ENCODE measurements around the gene CCDC87.

DNA sequence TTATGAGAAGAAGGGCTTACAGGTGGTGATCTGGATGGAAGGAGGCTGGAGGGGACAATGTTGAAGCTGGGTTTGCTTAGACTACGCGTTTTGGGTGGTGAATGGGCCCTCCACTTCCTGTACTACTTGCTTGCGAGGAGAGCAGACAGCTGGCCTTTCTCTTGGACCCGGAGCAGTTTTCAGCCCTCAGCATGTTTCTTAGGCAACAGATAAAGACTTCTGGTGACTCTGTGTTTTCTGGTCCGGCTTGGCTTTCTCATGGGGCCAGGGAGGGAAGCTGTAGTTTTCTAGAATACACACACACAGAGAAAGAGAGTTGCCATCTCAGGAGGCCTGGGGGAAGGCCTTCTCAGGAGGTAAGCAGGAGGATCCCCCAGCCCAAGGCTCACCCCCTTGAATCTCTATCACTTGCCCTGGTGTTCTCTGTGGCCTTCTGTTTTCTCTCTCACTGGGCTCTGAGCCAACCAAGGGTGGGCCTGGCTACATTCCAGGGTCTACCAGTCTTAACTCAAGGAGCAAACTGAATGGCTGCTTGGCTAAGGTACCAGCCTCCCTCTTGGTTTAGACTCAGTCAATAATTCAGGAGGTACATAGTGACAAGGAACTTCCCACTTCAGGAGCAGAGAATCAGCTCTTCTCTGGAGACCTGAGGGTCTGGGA is 2.5 kb upstream of the CCDC87 start:
- TF ChIP-seq CTCF (IDR thresholded peaks at IDR 0.05; ENCODE audit: low read depth, low read length, missing input control) (no peak), YY1 (IDR thresholded peaks at IDR 0.05) (no peak), SP1 (IDR thresholded peaks at IDR 0.05) (no peak), JUND (IDR thresholded peaks at IDR 0.05) (no peak), TAF1 (conservative IDR thresholded peaks at IDR 0.05) (no peak), RAD21 (IDR thresholded peaks at IDR 0.05) (no peak), FOXA1 (IDR thresholded peaks at IDR 0.05) (no peak), RXRA (IDR thresholded peaks at IDR 0.05) (no peak), EGR1 (IDR thresholded peaks at IDR 0.05; ENCODE audit: low read depth in 2 of 2) (no peak), HNF4G (IDR thresholded peaks at IDR 0.05) (no peak)
- TF ChIP-seq, protein P1, sequence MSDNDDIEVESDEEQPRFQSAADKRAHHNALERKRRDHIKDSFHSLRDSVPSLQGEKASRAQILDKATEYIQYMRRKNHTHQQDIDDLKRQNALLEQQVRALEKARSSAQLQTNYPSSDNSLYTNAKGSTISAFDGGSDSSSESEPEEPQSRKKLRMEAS (IDR thresholded peaks at IDR 0.05): no peak
- TF ChIP-seq, protein P2, sequence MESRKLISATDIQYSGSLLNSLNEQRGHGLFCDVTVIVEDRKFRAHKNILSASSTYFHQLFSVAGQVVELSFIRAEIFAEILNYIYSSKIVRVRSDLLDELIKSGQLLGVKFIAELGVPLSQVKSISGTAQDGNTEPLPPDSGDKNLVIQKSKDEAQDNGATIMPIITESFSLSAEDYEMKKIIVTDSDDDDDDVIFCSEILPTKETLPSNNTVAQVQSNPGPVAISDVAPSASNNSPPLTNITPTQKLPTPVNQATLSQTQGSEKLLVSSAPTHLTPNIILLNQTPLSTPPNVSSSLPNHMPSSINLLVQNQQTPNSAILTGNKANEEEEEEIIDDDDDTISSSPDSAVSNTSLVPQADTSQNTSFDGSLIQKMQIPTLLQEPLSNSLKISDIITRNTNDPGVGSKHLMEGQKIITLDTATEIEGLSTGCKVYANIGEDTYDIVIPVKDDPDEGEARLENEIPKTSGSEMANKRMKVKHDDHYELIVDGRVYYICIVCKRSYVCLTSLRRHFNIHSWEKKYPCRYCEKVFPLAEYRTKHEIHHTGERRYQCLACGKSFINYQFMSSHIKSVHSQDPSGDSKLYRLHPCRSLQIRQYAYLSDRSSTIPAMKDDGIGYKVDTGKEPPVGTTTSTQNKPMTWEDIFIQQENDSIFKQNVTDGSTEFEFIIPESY (IDR thresholded peaks at IDR 0.05): no peak
- TF ChIP-seq, protein P3, sequence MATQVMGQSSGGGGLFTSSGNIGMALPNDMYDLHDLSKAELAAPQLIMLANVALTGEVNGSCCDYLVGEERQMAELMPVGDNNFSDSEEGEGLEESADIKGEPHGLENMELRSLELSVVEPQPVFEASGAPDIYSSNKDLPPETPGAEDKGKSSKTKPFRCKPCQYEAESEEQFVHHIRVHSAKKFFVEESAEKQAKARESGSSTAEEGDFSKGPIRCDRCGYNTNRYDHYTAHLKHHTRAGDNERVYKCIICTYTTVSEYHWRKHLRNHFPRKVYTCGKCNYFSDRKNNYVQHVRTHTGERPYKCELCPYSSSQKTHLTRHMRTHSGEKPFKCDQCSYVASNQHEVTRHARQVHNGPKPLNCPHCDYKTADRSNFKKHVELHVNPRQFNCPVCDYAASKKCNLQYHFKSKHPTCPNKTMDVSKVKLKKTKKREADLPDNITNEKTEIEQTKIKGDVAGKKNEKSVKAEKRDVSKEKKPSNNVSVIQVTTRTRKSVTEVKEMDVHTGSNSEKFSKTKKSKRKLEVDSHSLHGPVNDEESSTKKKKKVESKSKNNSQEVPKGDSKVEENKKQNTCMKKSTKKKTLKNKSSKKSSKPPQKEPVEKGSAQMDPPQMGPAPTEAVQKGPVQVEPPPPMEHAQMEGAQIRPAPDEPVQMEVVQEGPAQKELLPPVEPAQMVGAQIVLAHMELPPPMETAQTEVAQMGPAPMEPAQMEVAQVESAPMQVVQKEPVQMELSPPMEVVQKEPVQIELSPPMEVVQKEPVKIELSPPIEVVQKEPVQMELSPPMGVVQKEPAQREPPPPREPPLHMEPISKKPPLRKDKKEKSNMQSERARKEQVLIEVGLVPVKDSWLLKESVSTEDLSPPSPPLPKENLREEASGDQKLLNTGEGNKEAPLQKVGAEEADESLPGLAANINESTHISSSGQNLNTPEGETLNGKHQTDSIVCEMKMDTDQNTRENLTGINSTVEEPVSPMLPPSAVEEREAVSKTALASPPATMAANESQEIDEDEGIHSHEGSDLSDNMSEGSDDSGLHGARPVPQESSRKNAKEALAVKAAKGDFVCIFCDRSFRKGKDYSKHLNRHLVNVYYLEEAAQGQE (IDR thresholded peaks at IDR 0.05): no peak

All from liver (tissue), 3 donors.